CD14-positive monocyte (primary cell): ENCODE data around the gene CEP128. TPM values are rescaled to one million over a fixed set of nuclear protein-coding genes. Genes with fewer than 3 reads are reported as not detected.

Source experiments
- DNase-seq, 3 donors: peaks; one replicate each; pipeline ENCODE4 v3.0.0-alpha.2; 2011 to 2022
- H2AFZ ChIP-seq: 2 replicates; pipeline ENCODE4 v1.6.0; 2012; ENCODE audit warnings: mild to moderate bottlenecking, low read depth, low read length, inconsistent platforms; ENCODE audit not compliant: insufficient read depth, poor library complexity, severe bottlenecking
- H3K27ac ChIP-seq, 2 donors: 1 replicate in 1 of 2; 2 replicates in 1 of 2; pipeline ENCODE4 v1.5.1; 2012 to 2013; ENCODE audit warnings: low read length in 2 of 2, control low read depth in 1 of 2, inconsistent platforms in 1 of 2, low read depth in 1 of 2, mild to moderate bottlenecking in 1 of 2
- H3K27me3 ChIP-seq, 2 donors: one replicate each; pipeline versions ENCODE4 v1.6.0 to v1.6.1; 2011 to 2013; ENCODE audit warnings: low read length in 2 of 2; ENCODE audit not compliant: control insufficient read depth in 2 of 2, insufficient read depth in 2 of 2
- H3K36me3 ChIP-seq, 2 donors: replicated peaks in 1 of 2; 1 replicate in 1 of 2; 2 replicates in 1 of 2; pipeline versions ENCODE4 v1.5.1 to v1.6.1; 2012 to 2013; ENCODE audit warnings: low read length in 2 of 2, control low read depth in 1 of 2, inconsistent platforms in 1 of 2, mild to moderate bottlenecking in 1 of 2; ENCODE audit not compliant: insufficient read depth in 2 of 2, control insufficient read depth in 1 of 2
- H3K4me1 ChIP-seq, 2 donors: 1 replicate in 1 of 2; 2 replicates in 1 of 2; pipeline versions ENCODE4 v1.5.1 to v1.6.1; 2012 to 2013; ENCODE audit warnings: low read length in 2 of 2, control low read depth in 1 of 2, inconsistent platforms in 1 of 2, mild to moderate bottlenecking in 1 of 2, moderate library complexity in 1 of 2; ENCODE audit not compliant: insufficient read depth in 2 of 2, control insufficient read depth in 1 of 2
- H3K4me2 ChIP-seq: replicated peaks from 2 replicates; pipeline ENCODE3; 2012; ENCODE audit warnings: low read length, moderate library complexity, mild to moderate bottlenecking; ENCODE audit not compliant: poor library complexity, severe bottlenecking; ENCODE audit errors: extremely low read depth
- H3K4me3 ChIP-seq, 3 experiments: fragments of 200-600 bp in 1 of 3; sonication (generic) in 1 of 3; replicated peaks in 1 of 3; 1 replicate in 2 of 3; 2 replicates in 1 of 3; pipeline ENCODE4 v1.5.1; 2011 to 2013; ENCODE audit warnings: low read length in 3 of 3, mild to moderate bottlenecking in 3 of 3, control low read depth in 2 of 3, low read depth in 2 of 3, inconsistent platforms in 1 of 3, moderate library complexity in 1 of 3
- H3K79me2 ChIP-seq: 2 replicates; pipeline ENCODE4 v1.6.0; 2012; ENCODE audit warnings: mild to moderate bottlenecking, control low read depth, inconsistent platforms, low read length, moderate library complexity; ENCODE audit not compliant: insufficient read depth
- H3K9ac ChIP-seq: 2 replicates; pipeline ENCODE4 v1.6.0; 2017; ENCODE audit warnings: low read length, mild to moderate bottlenecking; ENCODE audit not compliant: insufficient read depth, poor library complexity, severe bottlenecking
- H3K9me3 ChIP-seq, 2 donors: replicated peaks in 1 of 2; 1 replicate in 1 of 2; 2 replicates in 1 of 2; pipeline versions ENCODE4 v1.5.1 to v1.6.1; 2012 to 2013; ENCODE audit warnings: low read length in 2 of 2, control low read depth in 1 of 2; ENCODE audit not compliant: control insufficient read depth in 1 of 2, insufficient read depth in 1 of 2
- H4K20me1 ChIP-seq: 2 replicates; pipeline ENCODE4 v1.6.0; 2012; ENCODE audit warnings: mild to moderate bottlenecking, low read length, control low read depth, moderate library complexity; ENCODE audit not compliant: insufficient read depth
- H3K27ac Mint-ChIP-seq, 7 donors: one replicate each; pipeline ENCODE4 v1.8.0; 2020; ENCODE audit warnings: mild to moderate bottlenecking in 7 of 7, mixed read lengths in 7 of 7, moderate library complexity in 6 of 7, inconsistent platforms in 2 of 7
- H3K27me3 Mint-ChIP-seq, 3 donors: one replicate each; pipeline ENCODE4 v1.8.0; 2021 to 2022; ENCODE audit warnings: low read depth in 3 of 3, mild to moderate bottlenecking in 3 of 3, mixed read lengths in 3 of 3, moderate library complexity in 3 of 3, inconsistent platforms in 1 of 3
- H3K36me3 Mint-ChIP-seq, 2 donors: one replicate each; pipeline ENCODE4 v1.8.0; 2020; ENCODE audit warnings: mixed read lengths in 2 of 2, inconsistent platforms in 1 of 2, mild to moderate bottlenecking in 1 of 2
- H3K4me1 Mint-ChIP-seq: one replicate; pipeline ENCODE4 v1.8.0; 2020; ENCODE audit warnings: mild to moderate bottlenecking, mixed read lengths
- H3K4me3 Mint-ChIP-seq, 2 donors: one replicate each; pipeline ENCODE4 v1.8.0; 2020; ENCODE audit warnings: mild to moderate bottlenecking in 2 of 2, mixed read lengths in 2 of 2, moderate library complexity in 1 of 2
- H3K9me3 Mint-ChIP-seq, 7 donors: one replicate each; pipeline ENCODE4 v1.8.0; 2020 to 2022; ENCODE audit warnings: mixed read lengths in 7 of 7, mild to moderate bottlenecking in 6 of 7, moderate library complexity in 6 of 7, inconsistent platforms in 2 of 7
- CTCF ChIP-seq: fragments of 200-600 bp; IDR thresholded peaks from one replicate; pipeline ENCODE4 v1.8.0; 2022; ENCODE audit warnings: antibody characterized with exemption, mild to moderate bottlenecking
- WGBS: methylation state at CpG from one replicate; pipeline ENCODE4 v1.1.5; 2013; ENCODE audit warnings: missing lambda C conversion rate; ENCODE audit not compliant: insufficient coverage; 5-methylcytosine and 5-hydroxymethylcytosine counted together
- intact Hi-C, 2 donors: fragments of 100-400 bp; cut with micrococcal nuclease; formaldehyde crosslinking; loops; one replicate each; pipeline versions ENCODE4 v1.15.0 to v1.15.1; 2023
- polyA plus RNA-seq, 3 donors: library from polyadenylated mRNA; depleted of rRNA in 1 of 3; unstranded in 2 of 3; stranded (reverse) in 1 of 3; fragments of 300-500 nt in 2 of 3; fragments of >200 nt in 1 of 3; fragmentation: Illumina TruSeq in 2 of 3; gene quantifications; 1 replicate in 2 of 3; 2 replicates in 1 of 3; pipeline ENCODE4 v1.2.3, GENCODE V29; 2012 to 2021

Gene CEP128
- polyA plus RNA-seq, 3 donors = 0.41 to 0.88 (median 0.62) TPM

- Histone ChIP-seq H3K9ac (no peak overlapping the region), H3K4me1 (no peaks in the 10 kb centered on the region), H3K27ac (no peak overlapping the region), H3K9me3 (no peaks in the 10 kb centered on the region), H3K4me3 (no peak overlapping the region), H3K79me2 (no peaks in the 10 kb centered on the region), H3K36me3 (no peaks in the 10 kb centered on the region), H2AFZ (no peak overlapping the region), H3K4me2 (no peak overlapping the region), H3K27me3 (no peaks in the 10 kb centered on the region), H4K20me1 (no peaks in the 10 kb centered on the region)
- no peak for TF ChIP-seq CTCF
- H3K4me3 Mint-ChIP-seq = no peak overlapping the region
- no peak for DNase-seq
- no peaks in the 10 kb centered on the region for H3K27me3 Mint-ChIP-seq
- H3K4me1 Mint-ChIP-seq = no peaks in the 10 kb centered on the region
- intact Hi-C loops = no loop called here
- WGBS = 100% methylated on average over 3 of the region's 5 CpGs
- peaks cover 0 to 2% (median 1%) of the 10 kb centered on the region in 7 donors for H3K9me3 Mint-ChIP-seq
- no peak overlapping the region for H3K27ac Mint-ChIP-seq
- peaks cover 0 to 2% of the 10 kb centered on the region in 2 donors for H3K36me3 Mint-ChIP-seq
Measured at GRCh38 chr14:80565001-80565400, 376.5 kb downstream of the CEP128 start.

DNA sequence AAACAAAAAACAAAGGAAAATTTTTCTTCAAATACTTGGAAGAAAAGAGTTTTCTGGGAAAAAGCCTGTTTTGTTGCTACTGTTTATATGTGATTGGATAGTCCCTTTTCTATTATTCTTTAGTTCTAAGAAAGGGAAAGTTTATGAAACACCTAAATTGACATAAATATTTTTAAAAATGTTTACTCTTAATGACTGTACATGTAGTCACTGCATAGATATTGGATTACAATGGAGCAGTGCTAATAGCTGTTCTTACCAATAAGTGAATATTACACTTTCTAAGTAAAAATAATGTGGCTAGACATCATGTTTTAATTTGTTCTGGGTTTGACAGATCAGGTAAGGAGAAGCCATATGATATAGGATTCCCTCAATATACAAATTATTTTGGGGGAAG is 377.5 kb downstream of the CEP128 start:
- no peak for DNase-seq
- Histone ChIP-seq H3K27me3 (no peaks in the 10 kb centered on the region), H3K9me3 (no peaks in the 10 kb centered on the region), H3K27ac (no peak overlapping the region), H3K79me2 (no peaks in the 10 kb centered on the region), H3K4me3 (no peak overlapping the region), H3K4me1 (no peaks in the 10 kb centered on the region), H3K9ac (no peak overlapping the region), H4K20me1 (no peaks in the 10 kb centered on the region), H3K4me2 (no peak overlapping the region), H3K36me3 (no peaks in the 10 kb centered on the region), H2AFZ (no peak overlapping the region)
- no peak overlapping the region for H3K27ac Mint-ChIP-seq
- TF ChIP-seq CTCF = no peak
- intact Hi-C loops = no loop called here
- H3K27me3 Mint-ChIP-seq = no peaks in the 10 kb centered on the region
- peaks cover 0 to 2% (median 1%) of the 10 kb centered on the region in 7 donors for H3K9me3 Mint-ChIP-seq
- H3K36me3 Mint-ChIP-seq = peaks cover 0 to 2% of the 10 kb centered on the region in 2 donors
- H3K4me3 Mint-ChIP-seq = no peak overlapping the region
- no peaks in the 10 kb centered on the region for H3K4me1 Mint-ChIP-seq
